Measurements from ENCODE around the gene ITLN2. TPM values are rescaled to one million over a fixed set of nuclear protein-coding genes. Genes with fewer than 3 reads are reported as not detected.

Gene ITLN2
- total RNA-seq, 1 experiment from 2014 or later, result 2.4 TPM

DNA sequence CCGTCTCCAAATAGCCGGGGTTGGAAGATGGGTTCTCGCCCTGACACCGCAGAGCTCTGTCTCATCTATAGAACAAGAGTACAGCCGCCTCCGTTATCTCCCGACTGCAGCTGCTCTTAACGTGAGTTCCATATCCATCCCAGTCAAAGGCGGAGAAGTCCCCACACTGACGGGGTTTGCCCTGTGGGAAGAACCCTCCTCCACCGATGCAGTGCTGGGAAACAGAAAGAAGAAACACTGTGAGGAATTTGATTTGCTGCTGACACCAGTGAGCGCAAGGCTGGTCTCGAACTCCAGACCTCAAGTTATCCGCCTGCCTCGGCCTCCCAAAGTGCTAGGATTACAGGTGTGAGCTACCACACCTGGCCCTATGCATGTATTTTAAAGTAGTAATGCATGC lies 9.5 kb downstream of the ITLN2 start:
- Histone ChIP-seq H3K4ac (ENCODE audit: low read depth, low read length) (no peak overlapping the region), H3K14ac (ENCODE audit: insufficient read depth, low read length) (no peak overlapping the region), H3K9me3 (ENCODE audit: control insufficient read depth, low read depth, low read length) (no peaks in the 10 kb centered on the region), H2BK120ac (ENCODE audit: low read depth, low read length, poor library complexity, severe bottlenecking) (no peak overlapping the region), H3K4me2 (ENCODE audit: insufficient read depth, insufficient read length, low read length) (no peak overlapping the region), H3K27ac (ENCODE audit: insufficient read length, low read depth, low read length) (no peak overlapping the region), H2BK5ac (ENCODE audit: insufficient read length, low read length) (no peak overlapping the region), H3T11ph (ENCODE audit: low read length) (no peak overlapping the region), H4K8ac (replicated peaks; ENCODE audit: insufficient read length, low read depth, low read length) (no peak overlapping the region), H3K9ac (ENCODE audit: extremely low read depth, insufficient read length, low read length) (no peak overlapping the region), H4K20me1 (ENCODE audit: control insufficient read depth, insufficient read depth, insufficient read length) (no peaks in the 10 kb centered on the region), H4K5ac (ENCODE audit: insufficient read length, low read depth, low read length) (no peak overlapping the region), H3K27me3 (ENCODE audit: insufficient read depth, low read length) (no peaks in the 10 kb centered on the region), H2AK5ac (ENCODE audit: insufficient read length, low read length) (no peak overlapping the region), H3K18ac (ENCODE audit: insufficient read length, low read depth, low read length) (no peak overlapping the region), H2BK20ac (ENCODE audit: low read depth, low read length, poor library complexity, severe bottlenecking) (no peak overlapping the region), H3K56ac (ENCODE audit: insufficient read length, low read depth, low read length) (no peak overlapping the region), H3K23ac (ENCODE audit: insufficient read length, low read depth, low read length) (no peak overlapping the region), H2BK15ac (ENCODE audit: low read depth, low read length) (no peak overlapping the region), H3K79me1 (ENCODE audit: insufficient read depth, low read depth, low read length, poor library complexity, severe bottlenecking) (no peaks in the 10 kb centered on the region), H2AFZ (ENCODE audit: low read length) (no peak overlapping the region), H3K23me2 (ENCODE audit: insufficient read length, low read depth, low read length, poor library complexity, severe bottlenecking) (no peaks in the 10 kb centered on the region), H2BK12ac (ENCODE audit: insufficient read length, low read depth, low read length) (no peak overlapping the region), H3K4me1 (ENCODE audit: insufficient read depth, low read length) (no peaks in the 10 kb centered on the region; the same call in 1 of the 2 replicates), H4K91ac (ENCODE audit: insufficient read length, low read depth, low read length) (no peak overlapping the region), H3K79me2 (ENCODE audit: insufficient read depth, low read length) (no peaks in the 10 kb centered on the region)
- DNase-seq, result no peak
- no CpG with 5 or more reads among the region's 15 CpGs for WGBS (ENCODE audit: extremely low coverage, insufficient read length, low lambda C conversion rate)
- peaks cover 14 to 27% of the 10 kb centered on the region in 2 experiments for H3K4me1 Mint-ChIP-seq
- peaks cover 10 to 20% of the 10 kb centered on the region in 2 experiments for H3K9me3 Mint-ChIP-seq
- peaks cover 5% of the 10 kb centered on the region in 3 experiments; a peak in 4 of 7 replicates for H3K36me3 Mint-ChIP-seq (ENCODE audit: insufficient read depth in 1 of 3, low read depth in 3 of 3)
- peaks cover 5% of the 10 kb centered on the region; the same call in 1 of the 2 replicates for H3K27me3 Mint-ChIP-seq (ENCODE audit: low read depth)
- H3K27ac Mint-ChIP-seq, result no peak overlapping the region
- TF ChIP-seq, protein P1, sequence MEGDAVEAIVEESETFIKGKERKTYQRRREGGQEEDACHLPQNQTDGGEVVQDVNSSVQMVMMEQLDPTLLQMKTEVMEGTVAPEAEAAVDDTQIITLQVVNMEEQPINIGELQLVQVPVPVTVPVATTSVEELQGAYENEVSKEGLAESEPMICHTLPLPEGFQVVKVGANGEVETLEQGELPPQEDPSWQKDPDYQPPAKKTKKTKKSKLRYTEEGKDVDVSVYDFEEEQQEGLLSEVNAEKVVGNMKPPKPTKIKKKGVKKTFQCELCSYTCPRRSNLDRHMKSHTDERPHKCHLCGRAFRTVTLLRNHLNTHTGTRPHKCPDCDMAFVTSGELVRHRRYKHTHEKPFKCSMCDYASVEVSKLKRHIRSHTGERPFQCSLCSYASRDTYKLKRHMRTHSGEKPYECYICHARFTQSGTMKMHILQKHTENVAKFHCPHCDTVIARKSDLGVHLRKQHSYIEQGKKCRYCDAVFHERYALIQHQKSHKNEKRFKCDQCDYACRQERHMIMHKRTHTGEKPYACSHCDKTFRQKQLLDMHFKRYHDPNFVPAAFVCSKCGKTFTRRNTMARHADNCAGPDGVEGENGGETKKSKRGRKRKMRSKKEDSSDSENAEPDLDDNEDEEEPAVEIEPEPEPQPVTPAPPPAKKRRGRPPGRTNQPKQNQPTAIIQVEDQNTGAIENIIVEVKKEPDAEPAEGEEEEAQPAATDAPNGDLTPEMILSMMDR (conservative IDR thresholded peaks at IDR 0.05), result no peak
- H3K4me3 Mint-ChIP-seq, result no peak overlapping the region
